NCI-H460 (cell line): ENCODE results near the gene GNL2. TPM values are rescaled to one million over a fixed set of nuclear protein-coding genes. Genes with fewer than 3 reads are reported as not detected.
"Not testable (repeated sequence)": the region's sequence is repeated elsewhere in the genome, so short reads cannot be mapped to it uniquely, and the experiment has no call there.

Experiments
- DNase-seq: peaks from one replicate; pipeline ENCODE4 v3.0.0-alpha.2; 2016; ENCODE audit warnings: low read depth; ENCODE audit errors: extremely low read depth
- total RNA-seq: library from RNA; depleted of rRNA; stranded (reverse); fragments of >200 nt; shearing (Covaris generic); gene quantifications from 2 replicates; pipeline ENCODE4 v1.2.3, GENCODE V29; 2014

Gene GNL2
- total RNA-seq, 1 experiment from 2014 or later, result 50.8 TPM

DNA sequence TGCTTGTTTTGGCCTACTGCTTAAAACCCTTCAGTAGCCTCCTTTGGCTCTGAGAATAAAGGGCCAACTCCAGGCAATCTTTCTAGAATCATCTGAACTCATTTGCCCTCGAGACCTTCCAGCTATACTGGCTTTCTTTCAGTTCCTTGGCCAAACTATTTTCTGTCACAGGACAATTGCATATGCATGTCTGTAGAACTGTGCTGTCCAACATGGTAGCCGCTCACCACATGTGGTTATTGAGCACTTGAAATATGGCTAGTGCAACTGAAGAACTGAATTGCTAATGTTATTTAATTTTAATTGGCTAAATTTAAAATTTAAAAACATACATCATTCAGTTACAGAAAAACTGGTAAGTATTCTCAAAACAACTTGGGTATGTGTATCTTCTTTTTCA, 14.3 kb upstream of the GNL2 start:
- no peak for DNase-seq

DNA sequence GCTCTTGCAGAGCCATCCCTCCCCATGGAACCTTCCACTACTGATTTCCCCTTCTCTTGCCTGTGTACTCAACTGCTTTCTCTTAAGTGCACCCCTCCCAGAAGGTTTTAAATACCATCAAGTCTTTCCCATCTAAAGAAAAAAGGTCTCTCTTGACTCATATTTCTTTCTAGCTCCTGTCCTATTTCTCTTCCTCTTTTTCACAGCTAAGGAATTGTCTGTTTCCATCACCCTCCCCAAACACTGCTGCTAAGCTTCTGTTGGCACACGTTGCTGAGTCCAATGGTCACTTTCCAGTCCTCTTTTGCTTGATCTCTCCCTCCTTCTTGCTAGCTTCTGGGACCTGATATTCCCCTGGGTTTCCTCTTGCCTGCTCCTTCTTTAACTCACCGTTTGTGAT, 13.3 kb upstream of the GNL2 start:
- DNase-seq, result no peak

DNA sequence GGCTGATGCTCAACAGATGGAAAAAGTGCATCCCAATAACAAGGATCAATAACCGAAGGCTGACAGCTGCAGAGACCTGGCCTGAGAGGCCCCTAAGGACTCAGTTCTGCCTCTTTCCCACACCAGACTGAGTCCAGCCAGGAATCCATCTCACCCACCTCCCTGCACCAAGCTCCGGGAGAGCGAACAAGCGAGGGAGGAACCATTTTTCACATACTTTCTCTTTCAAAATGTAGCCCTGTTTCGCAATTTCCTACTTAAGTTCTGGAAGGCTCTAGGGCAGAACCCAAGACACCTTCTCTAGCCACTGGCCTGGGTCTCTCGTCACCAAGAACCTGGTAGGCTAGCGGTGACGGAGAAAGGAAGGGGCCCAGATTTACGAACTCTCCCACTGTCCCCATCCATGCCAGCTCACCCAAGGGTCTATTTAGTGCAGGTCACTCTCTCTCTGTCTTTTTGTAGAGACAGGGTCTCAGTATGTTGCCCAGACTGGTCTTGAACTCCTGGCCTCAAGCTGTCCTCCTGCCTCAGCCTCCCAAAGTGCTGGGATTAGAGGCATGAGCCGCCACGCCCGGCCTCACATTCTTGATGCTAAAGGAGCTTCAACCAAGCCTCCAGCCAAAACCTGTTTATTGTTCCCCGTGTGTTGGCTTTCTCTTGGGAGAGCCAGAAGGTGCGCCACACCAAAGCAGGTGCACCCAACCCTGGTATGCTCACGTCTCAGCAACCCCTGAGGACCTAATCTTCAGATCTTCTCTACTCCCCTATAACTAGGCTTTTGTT, 10.9 kb upstream of the GNL2 start:
- DNase-seq, result no peak

DNA sequence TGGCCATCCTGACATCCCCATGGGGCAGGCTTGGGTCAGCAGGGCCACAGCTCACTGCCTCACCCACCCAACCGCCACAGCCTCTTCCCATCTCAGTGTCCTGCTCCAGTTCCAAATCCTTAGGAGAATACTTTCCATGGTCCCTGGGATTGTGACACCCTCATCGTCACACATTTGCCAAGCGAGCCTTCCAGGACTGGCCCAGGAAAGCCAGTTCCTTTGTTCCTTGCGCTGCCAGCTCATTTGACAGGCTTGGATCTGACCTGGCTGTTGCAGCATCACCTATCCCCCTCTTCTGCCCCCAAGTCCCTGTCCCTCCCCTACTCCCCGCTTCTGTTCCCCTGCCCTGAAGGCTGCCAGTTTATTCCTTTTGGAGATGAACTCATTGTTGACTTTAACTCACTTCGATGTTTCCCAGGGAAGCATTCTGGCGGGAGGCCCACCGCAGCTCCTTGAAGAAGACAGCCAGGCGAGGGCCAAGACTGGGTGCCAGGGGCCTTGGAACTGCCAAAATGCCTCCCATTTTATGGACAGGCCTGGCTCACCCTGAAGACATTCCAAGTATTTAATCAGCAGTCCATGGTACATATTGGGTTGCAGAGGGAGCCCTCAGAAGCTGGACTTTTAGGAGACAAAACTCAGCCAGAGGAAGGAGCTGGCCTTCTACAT, 10.2 kb upstream of the GNL2 start:
- DNase-seq, result no peak

DNA sequence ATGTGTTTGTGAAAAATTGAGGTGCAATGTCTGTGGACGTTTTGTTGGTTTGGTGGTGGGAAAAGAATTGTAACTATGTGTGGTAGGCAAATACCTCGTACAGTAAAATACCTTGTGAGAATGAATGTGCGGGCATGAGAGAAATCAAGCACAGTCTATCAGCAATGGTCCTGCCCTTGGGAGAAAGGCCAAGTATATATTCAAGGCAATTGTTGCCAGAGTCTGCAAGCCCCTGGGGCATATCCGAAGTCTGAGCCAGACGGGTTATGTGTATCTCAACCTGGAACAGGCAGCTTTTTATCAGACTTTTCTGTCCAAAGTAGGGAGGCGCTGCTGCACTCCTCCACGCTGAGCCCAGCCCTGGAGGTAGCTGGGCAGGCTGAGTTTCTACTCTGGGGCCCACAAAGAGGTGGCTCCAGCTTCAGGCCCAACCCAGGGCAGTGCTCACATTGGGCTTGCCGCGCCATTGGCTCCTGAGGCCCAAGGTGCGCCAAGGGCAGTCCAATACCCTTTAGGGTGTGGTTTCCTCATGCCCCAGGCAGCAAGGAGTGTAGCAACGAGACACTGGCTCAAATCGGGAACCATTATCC, 9.4 kb upstream of the GNL2 start:
- DNase-seq, result no peak

DNA sequence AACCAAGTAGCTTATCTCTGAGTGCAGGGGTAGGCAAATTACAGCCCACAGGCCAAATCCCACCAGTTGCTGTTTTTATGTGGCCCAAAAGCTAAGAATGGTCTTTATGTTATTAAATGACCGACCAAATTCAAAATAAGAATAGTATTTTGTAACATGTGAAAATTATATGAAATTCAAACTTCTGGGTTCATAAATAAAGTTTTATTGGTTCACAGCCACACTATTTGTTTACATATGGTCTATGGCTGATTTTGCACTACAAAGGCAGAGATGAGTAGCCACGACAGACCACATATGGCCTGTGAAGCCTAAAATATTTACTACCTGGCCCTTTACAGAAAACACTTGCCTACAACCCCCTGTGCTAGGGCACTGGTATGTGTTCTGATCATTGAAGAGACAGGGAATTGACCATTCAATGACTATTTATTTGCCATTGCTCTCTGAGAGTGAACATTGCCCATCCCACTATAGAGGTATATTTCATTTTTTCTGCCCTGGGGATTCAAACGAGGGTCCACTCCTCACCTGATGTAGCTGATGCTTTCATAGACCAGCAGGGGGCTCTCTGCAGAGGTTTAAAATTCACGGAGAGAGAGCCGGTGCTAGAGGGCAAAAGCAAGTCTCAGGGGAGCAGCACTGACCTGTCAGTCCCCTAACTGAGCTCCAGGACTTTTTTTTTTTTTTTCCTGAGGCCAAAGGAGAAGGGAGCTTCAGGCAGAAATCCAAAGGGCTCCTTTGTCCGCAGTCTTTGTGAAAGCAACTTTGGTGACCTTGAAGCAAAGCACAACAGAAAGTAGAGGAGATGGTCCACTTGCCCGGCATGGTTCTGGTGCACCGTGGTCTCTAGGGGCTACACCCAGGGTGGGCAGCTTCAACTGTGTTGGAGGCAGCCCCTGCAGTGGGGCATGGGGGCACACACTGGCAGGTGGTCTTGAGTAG, 7.3 kb upstream of the GNL2 start:
- peak; percentile 44 for DNase-seq

DNA sequence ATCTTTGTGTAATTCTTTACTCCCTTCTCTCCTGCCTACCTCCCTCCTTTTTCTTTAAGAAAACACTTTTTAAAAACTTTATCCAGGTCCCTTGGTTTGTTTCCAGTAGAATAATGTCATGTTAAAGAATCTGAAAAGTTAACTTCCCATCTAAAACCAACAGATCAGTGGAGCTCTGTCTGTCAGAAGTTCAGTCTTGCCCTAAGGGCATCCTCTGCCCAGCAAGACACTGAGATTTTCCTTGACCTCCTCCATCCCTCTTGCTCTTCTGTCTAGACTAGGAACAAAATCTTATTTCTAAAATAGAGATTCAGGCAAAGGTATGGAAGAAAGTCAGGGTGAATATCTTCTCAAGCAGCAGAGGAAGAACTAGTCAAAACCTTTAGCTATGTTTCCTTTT, 5.7 kb upstream of the GNL2 start:
- DNase-seq, result no peak

DNA sequence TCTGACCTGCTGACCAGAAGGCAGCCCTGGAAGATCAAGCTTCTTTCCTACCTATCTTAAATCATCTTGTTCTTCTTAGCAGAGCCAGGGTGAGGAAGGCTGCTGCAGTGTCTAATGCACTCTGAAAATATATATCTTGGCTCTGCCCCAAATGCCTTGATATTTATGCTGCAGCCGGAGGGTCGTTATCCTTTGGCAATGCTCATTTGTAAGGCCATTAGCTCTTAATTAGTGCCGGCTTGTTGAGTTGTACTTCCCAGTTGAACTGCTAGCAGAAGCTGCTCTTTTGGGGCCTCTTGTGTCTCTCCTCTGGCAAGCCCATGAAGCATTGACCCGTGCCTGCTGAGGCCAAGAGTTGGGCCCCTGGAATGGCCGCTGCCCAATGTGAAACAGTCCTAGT, 4.2 kb upstream of the GNL2 start:
- no peak for DNase-seq

DNA sequence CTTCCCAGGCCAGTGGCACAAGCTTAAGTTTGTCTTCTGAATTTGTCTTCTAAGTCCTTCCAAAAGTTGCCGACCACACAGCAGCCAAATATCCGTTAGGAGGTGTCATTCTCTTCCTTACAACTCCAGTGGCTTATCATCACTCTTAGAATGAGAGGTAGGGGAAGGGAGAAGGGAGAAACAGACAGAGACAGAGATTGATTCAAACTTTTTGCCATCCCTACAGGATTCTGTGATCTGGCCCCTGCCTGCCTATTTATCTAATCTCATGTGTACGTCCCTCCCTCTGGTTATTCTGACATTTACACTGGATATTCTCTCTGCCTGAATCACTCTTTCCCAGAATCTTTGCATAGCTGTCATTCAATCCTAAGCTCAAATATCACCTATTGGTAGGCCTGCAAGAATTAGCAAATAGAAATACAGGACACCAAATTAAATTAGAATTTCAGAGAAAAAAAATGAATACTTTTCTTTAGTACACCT, 488 bp upstream of the GNL2 start:
- no peak for DNase-seq

DNA sequence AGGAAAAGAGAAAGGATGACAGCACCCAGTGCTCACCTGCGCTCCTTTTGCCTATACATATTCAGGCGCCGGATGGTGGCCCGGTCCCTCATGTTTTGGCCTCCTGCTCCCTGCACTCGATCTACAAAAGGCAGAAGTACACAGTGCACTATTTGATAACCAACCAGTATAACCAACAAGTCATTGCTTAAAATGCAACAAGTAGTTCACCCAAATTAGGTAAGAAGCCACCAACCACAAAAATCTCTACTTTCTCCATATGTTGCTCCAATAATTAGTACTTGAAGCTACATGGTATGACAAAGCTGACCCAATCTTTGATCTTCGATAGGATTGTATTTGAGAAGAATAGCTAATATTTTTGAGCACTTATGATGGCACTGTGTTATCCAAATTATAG, 2.0 kb downstream of the GNL2 start:
- no peak for DNase-seq

DNA sequence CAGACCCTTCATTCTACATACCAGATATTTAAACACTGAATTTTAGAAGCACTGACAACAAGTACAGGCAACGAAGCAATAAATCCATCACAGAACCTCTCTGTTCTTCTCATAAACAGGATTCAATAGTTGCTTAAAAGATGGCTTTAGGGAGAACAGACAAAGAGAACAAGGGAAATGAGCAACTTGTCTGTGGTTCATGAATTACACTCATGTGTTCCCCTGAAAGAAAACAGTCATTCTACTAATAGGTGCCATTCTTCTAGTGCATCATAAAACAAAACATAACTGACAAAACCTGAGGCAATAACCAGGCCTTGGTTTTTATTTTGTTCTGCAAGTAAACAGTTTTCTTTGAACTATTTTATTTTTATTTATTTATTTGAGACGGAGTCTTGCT, 6.8 kb downstream of the GNL2 start:
- DNase-seq, result no peak

DNA sequence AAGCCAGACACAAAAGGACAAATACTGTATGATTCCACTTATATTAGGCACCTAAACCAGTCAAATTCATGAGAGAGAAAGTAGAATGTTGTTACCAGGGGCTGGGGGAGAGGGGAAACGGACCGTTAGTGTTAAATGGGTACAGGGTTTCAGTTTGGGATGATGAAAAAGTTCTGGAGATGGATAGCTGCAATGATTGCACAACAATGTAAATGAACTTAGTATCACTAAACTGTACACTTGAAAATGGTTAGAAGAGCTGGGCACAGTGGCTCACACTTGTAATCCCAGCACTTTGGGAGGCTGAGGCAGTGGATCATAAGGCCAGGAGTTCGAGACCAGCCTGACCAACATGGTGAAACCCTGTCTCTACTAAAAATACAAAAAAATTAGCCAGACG, 11.2 kb downstream of the GNL2 start:
- DNase-seq, result not testable (repeated sequence)

DNA sequence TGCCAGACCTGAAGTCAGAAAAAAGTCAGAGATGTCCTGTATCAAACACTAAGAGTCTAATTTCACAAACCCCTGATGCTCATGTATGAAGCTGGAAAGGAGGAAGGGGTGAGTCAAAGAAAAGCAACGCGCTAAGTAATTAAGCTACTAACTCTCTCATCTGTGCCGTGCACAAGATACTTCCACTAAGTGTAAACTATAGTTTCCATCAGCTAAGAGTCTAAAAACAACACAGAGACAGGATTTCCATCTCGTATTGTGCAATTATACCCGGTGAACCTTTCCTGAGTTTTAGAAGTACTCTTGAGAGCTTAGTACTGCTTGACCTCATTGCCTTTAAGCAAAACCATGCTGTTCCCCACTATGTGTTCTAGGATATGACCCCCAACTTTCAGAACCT, 20.0 kb downstream of the GNL2 start:
- no peak for DNase-seq

DNA sequence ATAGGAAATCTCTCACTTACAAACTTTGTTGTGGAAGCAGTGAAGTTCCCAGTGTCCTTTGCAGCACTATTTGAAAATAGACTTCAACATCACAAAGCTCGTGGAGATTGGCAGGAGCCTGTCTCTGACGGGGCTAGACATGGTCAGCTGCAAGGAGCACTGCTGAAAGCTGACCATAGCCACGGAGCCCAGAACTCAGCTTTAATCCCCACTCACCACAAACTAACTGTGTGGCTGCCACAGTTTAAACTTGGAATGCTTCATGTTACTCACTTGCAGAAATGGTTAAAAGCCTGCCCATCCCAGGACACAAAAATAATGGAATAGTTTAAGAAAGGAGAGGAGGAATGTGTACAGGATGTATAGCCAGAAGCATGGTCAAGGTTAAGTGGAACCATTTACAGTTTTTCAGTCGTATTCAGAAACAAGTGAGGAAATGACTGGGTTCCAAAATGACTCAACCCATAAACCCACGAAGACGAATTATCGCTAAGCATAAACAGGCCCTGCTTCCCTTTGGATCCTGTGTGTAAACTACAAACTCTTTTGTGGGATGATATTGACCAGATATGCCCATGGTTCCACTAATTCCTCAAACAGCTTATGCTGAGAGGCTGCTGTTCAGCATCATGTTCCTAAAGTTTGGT, 20.8 kb downstream of the GNL2 start:
- DNase-seq, result no peak

DNA sequence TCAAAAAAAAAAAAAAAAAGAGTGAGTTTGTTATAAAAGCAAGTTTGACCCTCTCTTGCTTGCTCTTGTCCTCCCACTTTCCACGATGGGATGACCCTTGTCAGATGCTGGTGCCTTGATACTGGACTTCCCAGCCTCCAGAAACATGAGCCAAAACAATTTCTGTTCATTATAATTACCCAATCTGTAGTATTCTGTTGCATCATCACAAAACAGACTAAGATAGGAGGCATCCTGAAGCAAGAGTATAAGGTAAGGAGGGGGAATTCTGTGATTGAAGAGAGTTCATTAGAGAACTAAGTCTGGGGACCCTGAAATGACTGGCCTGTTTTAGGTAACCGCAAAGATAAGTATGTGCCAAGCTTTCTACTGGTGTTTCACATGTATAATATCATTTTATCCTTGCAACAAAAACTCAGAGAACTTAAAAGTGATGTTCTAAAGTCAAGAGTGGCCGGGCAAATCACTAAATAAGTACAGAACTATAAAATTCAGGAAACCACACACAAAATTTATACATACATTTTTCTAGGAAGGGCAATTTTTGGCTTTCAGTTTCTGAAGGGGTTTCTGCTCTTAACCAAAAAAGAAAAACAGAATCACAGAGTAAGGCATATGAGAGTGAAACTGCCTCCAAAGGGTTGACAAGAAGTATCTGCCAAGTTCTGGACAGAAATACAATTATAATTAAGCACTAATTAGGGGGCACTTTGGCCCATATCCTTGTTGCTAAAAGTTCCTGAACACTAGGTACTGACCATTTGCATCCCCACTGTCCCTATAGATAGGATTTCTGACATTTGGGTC, 25.0 kb downstream of the GNL2 start:
- DNase-seq, result no peak

DNA sequence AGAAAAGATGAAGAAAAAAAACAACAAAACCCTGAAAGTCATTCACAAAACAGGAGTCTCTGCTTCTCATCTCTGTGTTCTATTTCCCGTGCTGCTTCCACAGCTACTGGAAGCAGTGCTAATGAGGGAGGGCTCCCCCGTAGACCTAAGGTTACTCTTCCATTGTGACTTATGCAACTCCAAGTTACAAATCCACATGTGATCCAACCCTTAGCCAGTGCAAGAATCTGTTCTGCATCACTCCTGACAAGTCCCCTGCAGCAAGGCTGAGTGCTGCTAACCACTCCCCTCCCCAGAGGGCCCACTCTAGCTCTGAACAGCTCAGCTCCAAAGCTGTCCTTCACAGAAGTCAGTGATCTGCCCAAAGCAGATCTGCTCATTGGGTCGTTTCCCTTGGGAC, 28.7 kb downstream of the GNL2 start:
- DNase-seq, result no peak

DNA sequence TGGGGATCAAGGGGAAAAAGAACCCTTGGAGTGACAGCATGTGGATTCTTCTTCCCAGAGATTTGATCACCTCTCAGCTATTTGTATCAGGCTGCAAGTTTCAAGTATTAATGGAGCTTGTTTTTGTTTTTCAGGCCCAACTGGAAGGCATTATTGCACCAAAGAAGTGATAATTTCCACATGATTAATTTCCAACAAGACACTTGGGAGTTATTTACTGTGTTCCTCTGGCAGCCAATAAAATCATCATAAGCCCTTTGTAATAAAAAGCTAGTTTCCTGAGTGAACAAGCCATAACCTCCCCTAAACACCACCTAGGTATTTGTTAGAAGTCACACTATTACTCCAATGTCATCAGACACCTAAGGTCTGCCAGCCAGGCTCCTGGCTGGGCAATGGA, 30.8 kb downstream of the GNL2 start:
- no peak for DNase-seq

DNA sequence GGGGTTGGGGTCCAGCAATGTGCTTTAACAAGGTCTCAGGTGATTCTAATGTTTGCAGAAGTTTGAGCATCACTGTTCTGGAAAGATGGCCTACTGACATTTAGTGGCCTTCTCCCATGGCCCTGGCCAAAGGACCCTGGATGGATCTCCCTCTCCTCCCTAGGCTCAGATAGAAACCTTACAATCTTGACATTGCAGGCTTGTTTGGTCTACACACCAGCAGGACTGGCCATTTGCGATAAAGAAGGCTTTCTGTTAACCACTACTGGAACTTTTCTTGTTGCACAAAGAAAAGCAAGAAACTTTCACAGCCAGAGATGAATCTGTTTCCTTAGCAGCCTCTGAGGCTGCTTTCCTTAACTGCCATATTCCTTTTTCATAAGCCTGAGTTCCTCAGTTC, 32.8 kb downstream of the GNL2 start:
- DNase-seq, result no peak
